IPS-11a (cell line): ENCODE measurements around the gene BACH1.
A peak's percentile ranks its signal among the peaks of the same experiment; 100 is the strongest.

Experiments used
- H3K4me3 ChIP-seq: one replicate; pipeline ENCODE4 v1.5.1; 2013; ENCODE audit warnings: low read depth, low read length, control low read depth

Gene BACH1

DNA sequence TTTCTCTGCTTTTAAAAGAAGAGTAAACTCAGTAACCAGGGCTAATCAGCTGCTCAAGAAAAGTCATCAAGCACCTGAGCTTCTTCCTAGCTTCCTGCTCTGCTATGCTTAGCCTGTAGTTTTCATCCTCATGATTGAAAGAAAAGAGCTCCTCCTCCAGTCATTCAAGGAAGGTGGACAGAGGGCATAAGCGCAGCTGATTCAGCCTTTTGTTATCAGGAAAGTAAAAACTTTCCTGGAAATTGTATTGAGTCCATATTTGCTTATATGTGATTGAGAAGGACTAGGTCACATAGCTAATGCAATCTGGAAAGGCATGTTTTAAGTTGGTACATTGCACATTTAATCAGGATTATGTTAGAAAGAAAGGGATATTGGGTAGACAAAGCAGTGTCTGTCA is 8.5 kb upstream of the BACH1 start:
- H3K4me3 ChIP-seq: no peak overlapping the region

DNA sequence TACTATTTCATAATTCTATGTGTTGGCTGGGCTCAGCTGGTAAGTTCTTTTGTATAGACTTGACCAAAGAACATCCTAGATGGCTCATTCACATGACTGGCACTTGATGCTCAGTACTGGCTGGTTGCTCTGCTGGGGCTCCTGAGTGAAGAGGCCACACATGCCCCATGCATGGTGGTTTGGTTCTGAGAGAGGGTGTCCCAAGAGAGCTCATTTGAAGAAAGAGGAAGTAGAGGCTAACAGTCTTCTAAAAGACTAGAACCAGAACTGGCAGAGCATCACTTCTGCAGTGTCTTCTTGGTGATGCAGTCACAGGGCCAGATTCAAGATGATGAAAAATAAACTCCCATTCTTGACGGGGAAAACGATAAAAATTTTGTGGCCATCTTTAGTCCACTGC is 5.2 kb upstream of the BACH1 start:
- no peak overlapping the region for H3K4me3 ChIP-seq

DNA sequence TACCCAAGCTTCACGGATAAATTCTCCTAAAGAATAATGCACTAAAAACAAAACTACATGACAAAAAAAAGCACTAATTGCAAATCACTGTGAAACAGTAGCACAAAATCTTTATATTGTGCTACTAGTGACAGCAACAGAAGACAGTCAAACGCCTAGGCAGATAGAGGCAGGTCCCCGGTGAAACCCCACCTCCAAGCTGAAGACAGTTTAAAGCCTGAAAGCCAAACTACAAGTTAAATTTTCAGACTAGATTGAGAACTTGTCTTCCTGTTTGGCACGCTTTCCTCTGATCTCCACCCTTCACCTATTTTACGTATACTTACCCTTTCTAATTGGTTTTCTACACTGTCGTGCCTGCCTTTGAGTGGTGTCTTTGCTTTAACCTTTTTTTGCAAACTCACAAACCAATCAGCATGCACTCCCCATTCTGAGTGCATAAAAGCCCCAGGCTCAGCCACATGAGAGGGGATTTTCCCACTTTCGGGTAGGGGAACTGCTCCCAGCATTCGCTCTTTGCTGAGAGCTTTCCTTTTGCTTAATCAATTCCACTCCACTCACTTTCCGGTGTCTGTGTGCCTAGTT is 3.6 kb upstream of the BACH1 start:
- no peak overlapping the region for H3K4me3 ChIP-seq

DNA sequence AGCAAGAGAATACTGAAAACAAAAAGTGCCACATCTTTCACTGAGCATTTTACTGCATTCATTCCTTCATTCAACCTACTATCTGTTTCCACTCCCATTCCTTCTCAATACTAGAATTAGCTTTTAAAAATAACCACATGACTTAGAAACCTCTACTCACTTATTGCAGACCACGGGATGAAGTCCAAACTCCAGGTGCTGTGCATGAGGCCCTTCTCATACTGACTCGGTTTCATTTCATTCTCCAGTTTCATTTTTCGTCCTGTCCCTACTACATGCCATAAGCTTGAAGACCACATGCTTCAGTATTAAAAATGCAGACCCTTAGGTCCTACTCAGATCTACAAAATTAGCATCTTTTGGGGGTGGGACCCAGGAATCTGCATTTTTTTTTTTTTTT is 2.3 kb upstream of the BACH1 start:
- H3K4me3 ChIP-seq: no peak overlapping the region

DNA sequence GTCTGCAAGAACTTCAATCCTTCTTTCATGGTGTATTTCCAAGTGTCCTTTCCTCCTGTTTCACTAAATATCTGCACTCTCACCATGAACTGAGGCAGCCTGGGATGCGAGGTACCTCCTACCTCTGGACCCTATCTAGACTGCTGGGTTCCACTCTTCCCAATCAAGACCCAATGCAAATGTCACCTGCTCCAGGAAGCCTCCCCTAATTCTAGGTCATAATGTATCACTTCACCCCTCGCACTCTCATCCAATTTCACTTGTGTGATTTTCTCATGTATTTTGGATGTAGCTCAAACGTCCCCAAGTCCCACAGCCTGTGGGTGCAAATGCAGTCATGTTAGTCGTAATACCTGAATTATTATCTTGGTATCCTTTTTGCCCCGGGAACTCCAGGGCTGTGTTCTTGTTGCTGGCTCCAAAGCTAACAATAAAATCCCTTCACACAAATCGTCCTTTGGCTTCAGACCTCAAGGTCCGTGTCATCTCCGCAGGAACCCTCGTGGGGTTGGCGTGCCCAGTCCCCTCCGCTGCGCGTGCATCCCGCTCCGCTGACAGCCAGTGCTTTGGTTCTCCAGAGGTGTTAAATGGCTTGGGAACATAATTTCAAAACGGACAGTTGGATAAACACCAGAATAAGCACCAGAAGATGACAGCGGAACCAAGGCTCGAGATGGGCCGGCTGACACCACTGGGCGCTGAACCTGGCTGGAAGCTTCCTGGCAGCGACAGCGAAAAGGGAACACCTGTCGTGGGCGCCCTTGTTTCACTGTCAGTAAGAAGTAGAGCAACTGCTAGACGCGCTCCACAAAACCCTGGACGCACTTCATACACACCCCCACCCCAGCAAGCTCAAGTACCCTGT is 1.0 kb upstream of the BACH1 start:
- no peak overlapping the region for H3K4me3 ChIP-seq

DNA sequence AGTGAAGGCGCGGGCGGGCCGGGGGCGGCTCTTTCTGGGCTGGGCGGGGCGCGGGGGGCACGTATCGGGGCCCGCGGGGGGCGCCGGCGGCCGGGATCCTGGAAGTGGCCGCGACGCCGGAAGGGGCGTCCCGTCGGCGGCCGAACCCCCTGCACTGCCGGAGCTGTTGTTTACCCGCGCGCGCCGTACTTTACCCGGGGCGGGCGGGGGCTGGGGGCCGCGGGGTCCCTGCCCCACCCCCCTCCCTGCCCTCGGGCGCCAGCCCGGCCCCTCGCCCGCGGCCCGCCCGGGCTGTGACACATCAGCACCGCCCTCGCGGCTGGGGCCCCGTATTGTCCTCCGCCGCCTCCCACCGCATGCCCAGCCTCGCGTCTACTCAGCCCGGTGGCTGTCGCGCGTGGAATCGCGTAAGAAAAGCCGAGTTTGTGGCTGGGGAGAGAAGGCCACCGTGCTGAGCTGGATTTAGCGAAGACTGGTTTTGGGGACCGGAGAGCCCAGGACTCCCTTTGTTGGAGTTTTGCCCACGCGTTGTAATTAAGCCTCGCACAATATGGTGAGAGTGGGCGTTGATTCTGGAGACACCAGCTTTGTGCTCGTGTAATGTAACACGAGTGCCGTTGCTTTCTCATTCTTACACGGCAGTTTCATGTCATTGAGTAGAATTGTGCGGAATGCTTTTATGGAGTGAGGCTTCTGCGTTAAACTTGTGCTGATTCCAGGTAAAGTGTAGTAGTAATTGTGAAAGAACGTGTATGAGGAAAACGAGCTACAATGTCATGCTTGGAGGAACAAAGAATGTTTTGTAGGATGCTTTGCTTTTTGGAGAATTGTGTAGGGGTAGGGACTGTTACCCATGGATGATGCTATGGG is 559 bp downstream of the BACH1 start:
- H3K4me3 ChIP-seq: peak overlapping the region; percentile 86

DNA sequence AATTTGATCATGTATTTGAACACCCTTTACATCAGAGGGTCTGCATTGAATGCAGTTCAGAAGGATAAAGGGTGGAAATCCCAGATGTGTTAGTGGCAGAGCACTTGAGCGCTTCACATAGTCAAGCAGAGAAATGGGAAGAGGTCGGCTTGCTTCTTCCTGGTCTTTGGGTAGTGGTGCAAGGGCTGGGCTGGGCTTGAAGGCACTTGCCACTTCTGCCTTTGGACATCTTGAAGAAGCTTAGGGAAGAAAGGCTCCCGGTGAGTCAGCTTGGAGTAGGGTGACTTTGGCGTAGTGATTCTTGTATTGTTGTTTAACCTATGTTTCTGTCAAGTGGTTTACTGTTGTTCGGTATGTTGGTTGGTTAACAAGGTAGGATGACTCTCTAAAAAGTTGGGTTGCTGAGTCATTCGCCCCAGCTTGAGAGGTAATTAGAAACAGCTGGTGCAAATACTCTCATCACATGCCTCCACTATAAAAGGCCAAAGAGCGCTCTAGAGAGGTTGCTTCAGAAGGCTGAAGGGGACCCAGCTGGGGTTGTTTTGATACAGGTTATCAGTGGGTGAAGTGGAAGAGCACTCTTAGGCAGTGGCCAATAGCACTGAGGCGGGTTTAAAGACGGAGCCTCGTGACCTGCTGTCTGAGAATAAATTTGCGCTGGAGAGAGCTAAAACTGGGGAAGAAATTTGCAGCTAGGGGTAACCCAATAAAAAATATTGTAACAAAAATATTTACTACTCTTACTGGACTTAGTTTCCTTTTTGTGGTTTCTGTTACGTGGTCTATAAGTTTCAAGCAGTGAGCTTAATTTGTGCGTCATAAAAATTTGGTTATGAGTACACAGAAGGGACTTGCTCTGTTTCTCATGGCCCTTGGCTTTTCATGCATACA is 1.4 kb downstream of the BACH1 start:
- peak overlapping the region; percentile 86 for H3K4me3 ChIP-seq

DNA sequence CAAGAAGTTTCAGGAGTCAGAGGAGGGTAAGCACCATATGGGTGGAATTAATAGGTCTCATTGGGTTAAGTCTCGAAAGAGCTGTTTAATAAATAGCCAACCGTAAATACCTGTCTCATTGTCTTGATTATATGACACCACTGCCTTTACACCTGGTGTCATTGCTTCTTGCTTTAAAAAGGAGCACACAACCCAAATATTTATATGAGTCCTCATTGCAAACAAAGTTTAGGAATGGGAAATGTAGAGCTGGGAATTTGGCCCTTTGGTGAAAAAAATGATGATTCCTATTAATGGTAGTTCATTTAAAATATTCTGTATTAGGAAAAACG is 2.1 kb downstream of the BACH1 start:
- H3K4me3 ChIP-seq: no peak overlapping the region

DNA sequence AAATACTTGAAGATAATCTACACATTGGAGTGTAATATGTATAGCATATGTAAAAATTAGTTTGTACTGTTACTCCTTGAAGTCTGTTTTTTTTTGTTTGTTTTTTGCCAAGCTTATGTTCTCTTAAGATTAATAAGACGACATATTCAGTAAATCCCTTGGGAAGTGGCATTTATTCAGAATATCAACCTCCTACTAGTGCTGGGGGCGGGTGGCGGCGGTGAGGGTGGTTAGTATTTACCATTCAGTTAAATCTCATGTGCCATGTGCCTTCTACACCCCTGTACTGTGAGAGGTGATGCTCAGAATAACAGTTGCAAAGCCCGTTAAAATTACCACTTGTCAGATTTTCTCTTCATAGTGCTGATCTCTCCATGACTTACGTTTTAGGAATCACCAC is 3.0 kb downstream of the BACH1 start:
- no peak overlapping the region for H3K4me3 ChIP-seq

DNA sequence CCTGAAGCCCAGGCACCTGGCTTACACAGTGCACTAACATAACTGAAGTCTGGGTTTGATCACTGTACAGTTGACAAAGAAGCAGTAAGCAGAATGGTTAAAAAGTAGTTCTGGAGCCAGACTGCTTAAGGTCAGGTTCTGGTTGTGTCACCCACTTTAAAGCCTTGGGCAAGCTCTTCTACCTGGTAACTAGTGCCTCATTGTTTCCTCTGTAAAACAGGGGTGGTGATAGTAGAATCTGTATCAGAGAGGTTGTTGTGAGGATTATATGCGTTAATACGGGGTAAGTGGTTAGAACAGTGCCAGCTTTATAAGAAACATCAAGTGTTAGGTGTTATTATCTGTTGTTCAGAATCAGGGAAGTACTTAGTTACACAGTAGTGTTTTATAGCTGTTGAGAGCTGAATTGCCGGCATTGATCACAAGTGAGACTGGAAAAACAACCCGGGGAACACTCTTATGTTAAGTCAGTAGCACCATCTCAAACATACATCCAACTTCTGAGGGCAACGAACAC is 3.7 kb downstream of the BACH1 start:
- no peak overlapping the region for H3K4me3 ChIP-seq

DNA sequence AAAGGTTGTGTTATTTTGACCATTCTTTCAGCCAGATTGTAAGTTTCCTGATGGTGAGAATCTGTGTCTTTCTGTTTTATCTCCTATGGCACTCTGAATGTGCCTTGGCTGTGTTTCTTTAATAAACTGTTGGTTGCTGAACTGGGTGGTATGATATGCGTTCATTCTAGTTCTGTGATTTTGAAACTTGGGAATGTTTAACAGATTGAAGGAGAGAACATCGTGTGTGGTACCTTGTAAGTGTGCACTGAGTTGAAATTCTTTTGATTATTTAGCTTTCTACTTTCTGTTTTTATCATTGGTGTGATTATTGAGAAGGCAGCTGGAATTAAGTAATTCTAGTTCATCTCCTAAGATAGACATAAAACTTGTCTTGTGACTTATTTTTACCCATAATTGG is 4.6 kb downstream of the BACH1 start:
- no peak overlapping the region for H3K4me3 ChIP-seq

DNA sequence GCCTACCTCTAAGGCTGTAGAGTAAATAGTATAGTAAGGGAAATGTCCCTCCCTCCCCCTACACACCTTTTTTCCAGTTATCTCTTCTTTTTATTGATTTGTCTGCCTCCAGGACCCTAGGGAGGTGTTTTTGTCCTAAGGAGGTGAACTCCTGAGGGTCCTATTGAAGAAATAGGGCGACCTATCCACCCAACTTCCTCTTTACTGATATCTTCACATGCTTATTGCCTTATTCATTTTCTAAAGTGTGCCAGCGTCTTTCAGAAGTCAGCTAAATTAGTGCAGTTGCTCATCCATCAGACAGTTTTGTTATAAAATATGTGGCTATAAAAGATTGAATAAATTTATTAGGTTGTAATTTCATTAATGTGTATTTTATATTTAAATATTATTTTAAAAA is 5.9 kb downstream of the BACH1 start:
- H3K4me3 ChIP-seq: no peak overlapping the region

DNA sequence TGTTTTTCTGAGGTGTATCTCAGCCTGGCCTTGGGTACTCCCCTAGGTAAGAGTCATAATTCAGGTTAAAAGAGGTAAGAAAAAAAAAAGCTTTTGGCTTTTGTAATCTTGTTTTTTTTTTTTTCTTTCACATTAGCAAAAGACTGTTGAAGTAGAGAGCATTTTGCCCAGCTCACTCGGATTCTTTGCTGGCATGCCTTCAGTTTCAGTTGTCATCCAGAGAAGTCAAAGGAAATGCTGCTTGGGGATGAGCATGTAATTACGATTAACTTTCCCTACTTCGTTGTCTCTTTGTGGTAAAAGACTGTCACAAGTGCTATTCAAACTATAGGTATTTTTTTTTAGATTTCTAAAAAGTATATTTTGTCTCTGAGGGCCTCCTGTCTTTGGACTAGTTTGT is 6.3 kb downstream of the BACH1 start:
- H3K4me3 ChIP-seq: no peak overlapping the region

DNA sequence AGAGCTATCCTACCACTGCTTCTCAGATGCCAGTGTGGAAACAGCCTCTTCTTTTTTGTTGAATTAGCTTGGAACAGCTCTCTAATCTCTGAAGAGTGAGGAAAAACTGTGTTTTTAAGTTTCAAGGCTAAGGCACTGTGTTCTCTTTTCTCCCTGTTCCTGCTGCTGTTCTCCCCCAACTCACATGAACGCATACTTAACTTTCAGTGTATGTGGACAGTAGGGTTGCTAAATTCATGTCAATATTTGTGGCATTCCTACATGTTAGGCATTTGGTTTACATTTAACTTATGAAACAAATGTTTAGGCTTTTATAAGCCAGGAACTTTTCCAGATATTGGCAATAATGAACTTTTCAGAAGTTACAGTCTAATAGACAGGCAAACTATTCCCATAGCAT is 6.8 kb downstream of the BACH1 start:
- no peak overlapping the region for H3K4me3 ChIP-seq

DNA sequence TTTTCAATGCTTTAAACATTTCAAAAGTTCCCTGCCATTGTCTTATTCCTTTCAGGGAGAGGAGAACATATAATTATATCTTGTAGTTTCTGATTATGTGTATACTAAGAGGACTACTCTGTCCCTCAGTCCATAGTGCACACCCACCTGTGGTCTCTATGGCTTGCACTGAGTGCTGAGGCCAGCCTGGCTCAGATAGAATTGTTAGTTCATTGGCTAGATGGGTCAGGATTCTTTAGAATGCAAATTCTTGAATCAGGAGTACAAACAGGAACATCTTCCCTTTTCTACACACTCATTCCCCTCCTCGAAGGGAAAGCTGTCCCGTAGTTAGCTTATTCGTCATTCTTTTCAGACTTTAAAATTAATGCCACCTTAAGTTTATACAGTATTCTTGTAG is 8.2 kb downstream of the BACH1 start:
- no peak overlapping the region for H3K4me3 ChIP-seq

DNA sequence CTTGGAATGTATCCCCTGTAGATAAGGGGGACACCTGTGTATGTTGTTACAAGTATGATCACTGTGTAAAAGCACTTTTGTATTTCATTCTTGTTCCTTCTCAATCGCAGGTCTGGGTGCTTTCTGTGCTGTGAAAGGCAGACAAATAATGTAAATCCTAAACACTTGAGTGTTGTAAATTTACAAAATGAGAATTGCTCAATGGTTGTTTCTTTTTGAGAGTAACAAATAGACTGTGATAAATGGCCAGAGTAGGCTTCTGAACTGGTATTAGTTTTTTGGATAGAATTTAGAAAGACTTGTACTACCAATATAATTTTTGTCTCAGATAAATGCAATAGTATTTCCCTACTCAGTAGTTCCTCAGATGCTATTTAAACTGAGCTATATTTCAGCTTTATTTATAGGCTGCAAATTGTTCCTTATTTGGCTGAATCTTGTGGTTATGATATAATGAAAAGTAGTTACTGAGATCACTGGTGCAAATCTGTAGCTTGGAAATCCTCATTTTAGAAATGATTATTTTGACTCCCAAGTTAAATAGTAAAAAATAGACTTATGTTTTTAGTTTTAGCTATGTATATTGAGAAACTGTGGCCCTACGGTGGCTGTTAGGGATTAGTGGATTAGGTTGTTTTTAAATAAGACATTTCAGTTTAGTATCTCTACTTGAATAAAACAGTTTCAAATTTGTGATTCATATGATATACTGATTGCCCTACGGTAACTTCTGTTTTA is 9.2 kb downstream of the BACH1 start:
- H3K4me3 ChIP-seq: no peak overlapping the region

DNA sequence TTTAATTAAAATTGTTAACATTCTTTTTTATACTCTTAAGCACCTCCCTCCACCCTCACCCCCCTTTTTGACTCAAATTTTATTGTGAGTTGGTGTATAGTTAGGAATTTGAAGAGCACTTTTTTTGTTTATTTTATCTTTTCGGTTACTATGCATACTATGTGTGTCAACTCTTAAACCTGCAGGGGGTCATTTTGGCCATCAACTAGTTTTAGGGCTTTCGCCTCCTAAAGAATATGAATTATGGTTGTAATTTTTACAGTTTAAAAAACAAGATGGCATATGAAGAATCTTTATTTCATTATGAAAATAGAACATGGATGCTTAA is 9.7 kb downstream of the BACH1 start:
- no peak overlapping the region for H3K4me3 ChIP-seq

DNA sequence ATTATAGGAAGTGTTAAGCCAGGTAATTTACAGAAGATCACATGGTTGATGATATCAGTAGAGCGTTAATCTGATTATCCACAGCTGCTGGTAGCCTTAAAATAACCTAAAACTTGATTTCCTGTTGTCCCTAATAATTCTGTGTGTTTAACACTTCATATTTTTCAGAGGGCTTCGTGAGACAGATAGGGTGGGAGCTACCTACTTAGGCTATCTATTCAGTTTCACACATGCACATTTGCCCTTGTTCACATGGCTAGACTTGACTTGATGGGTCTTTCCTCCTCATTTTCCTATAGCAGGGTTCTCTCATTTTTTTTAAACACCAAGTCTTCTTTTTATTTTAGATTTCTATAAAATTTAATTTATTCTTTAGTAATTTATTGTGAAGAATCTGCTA is 11.0 kb downstream of the BACH1 start:
- H3K4me3 ChIP-seq: no peak overlapping the region

DNA sequence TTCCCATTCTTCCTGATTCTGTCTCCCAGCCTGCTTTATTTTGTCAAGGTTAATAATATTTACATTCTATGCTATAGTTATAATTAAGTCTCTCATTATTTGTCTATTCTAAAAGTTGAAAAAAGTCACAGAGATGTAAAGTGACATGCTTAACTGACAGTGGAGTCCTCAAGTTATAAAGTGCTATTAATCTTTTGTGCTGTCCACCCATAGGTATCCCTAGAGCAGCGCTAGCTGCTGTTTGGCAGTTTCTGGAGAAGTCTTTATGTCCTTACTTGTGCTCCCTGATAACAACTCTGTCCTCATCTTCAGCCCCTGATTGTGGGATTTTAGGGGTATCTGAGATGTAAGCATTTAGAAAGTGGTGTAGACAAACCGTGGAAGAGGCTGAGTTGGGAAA is 13.1 kb downstream of the BACH1 start:
- no peak overlapping the region for H3K4me3 ChIP-seq

DNA sequence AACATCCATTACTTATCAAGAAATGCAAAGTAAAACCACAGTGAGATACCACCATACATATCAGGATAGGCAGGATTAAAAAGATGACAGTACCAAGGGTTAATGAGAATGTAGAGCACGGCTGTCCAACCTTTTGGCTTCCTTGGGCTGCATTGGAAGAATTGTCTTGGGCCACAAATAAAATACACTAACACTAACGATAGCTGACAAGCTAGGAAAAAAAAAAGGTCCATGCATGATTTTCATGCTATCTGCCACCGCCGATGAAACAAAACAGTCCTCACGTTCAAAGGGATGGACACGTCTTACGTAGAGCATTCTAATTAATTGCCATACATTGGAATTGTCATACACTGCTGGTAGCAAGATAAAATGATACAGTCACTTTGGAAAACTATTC is 14.3 kb downstream of the BACH1 start:
- H3K4me3 ChIP-seq: no peak overlapping the region
